Right atrium auricular region (tissue), 2 donors: ENCODE measurements around the gene PRRX2. TPM values are rescaled to one million over a fixed set of nuclear protein-coding genes. Genes with fewer than 3 reads are reported as not detected.
A peak's percentile ranks its signal among the peaks of the same experiment; 100 is the strongest.

Source experiments
- DNase-seq: peaks from one replicate; pipeline ENCODE4 v3.0.0-alpha.2; 2019; ENCODE audit warnings: low spot score
- H3K27ac ChIP-seq, 2 donors: fragments of 200-600 bp; sonication (generic); 1 replicate in 1 of 2; 2 replicates in 1 of 2; pipeline ENCODE4 v1.5.1; 2016 to 2019
- H3K27me3 ChIP-seq, 2 donors: fragments of 200-600 bp; sonication (generic); one replicate each; pipeline versions ENCODE4 v1.5.1 to v1.6.0; 2017 to 2019
- H3K36me3 ChIP-seq: fragments of 200-600 bp; sonication (generic); one replicate; pipeline ENCODE4 v1.5.1; 2016
- H3K4me1 ChIP-seq, 2 donors: fragments of 200-600 bp; sonication (generic); one replicate each; pipeline versions ENCODE4 v1.5.1 to v1.6.0; 2017 to 2019
- H3K4me3 ChIP-seq, 2 donors: fragments of 200-600 bp; sonication (generic); 1 replicate in 1 of 2; 2 replicates in 1 of 2; pipeline ENCODE4 v1.5.1; 2017 to 2019; ENCODE audit warnings: mild to moderate bottlenecking in 1 of 2, moderate library complexity in 1 of 2
- H3K9me3 ChIP-seq, 2 donors: fragments of 200-600 bp; sonication (generic); one replicate each; pipeline ENCODE4 v1.5.1; 2019
- CTCF ChIP-seq, 2 donors: fragments of 200-600 bp; sonication (generic); IDR thresholded peaks; one replicate each; pipeline ENCODE4 v1.5.1; 2019; ENCODE audit warnings: antibody characterized with exemption in 2 of 2
- total RNA-seq, 2 donors: library from RNA; depleted of rRNA; stranded (reverse); fragments of >200 nt; gene quantifications; one replicate each; pipeline ENCODE4 v1.1.0, GENCODE V29; 2016

The PRRX2 gene
- total RNA-seq, 2 donors from 2014 or later = 1.1 to 6.9 TPM

DNA sequence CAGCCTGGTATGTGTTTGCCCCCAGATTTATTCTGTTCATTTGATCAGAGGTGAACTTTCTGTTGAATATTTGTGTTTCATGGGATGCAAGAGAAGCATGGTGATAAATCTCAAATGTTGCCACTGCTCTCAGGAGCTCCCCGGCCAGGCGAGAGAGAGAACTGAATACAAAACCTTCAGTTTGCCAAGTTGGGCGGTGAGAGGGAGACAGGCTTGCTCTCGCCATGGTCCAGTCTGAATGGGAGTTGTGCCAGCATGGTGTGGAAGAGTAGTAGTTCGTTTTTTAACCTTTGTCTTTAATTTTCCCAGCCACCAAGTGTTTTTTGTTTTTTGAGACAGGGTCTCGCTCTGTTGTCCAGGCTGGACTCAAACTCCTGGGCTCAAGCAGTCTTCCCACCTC is 36.7 kb upstream of the PRRX2 start:
- Histone ChIP-seq H3K27me3 (no peaks in the 10 kb centered on the region), H3K9me3 (no peaks in the 10 kb centered on the region), H3K27ac (no peak overlapping the region), H3K4me1 (peaks cover 0 to 64% of the 10 kb centered on the region in 2 donors), H3K4me3 (no peak overlapping the region), H3K36me3 (peaks cover 14% of the 10 kb centered on the region)
- no peak for TF ChIP-seq CTCF (IDR thresholded peaks at IDR 0.05)
- no peak for DNase-seq

GRCh38 chr9:129629251-129629820 is 36.1 kb upstream of the PRRX2 start:
- Histone ChIP-seq H3K4me1 (peaks cover 0 to 64% of the 10 kb centered on the region in 2 donors), H3K27ac (no peak overlapping the region), H3K36me3 (peaks cover 20% of the 10 kb centered on the region), H3K4me3 (no peak overlapping the region), H3K27me3 (no peaks in the 10 kb centered on the region), H3K9me3 (no peaks in the 10 kb centered on the region)
- no peak for TF ChIP-seq CTCF (IDR thresholded peaks at IDR 0.05)
- no peak for DNase-seq

GRCh38 chr9:129630967-129631673 is 34.3 kb upstream of the PRRX2 start:
- DNase-seq = no peak
- peak overlapping the region; percentile 29 to 47 for H3K27ac ChIP-seq

GRCh38 chr9:129631674-129632129 is 33.7 kb upstream of the PRRX2 start:
- TF ChIP-seq CTCF (IDR thresholded peaks at IDR 0.05) = no peak
- Histone ChIP-seq H3K27ac (peak overlapping the region in 1 of 2 donors; percentile 47), H3K4me1 (peaks cover 0 to 63% of the 10 kb centered on the region in 2 donors), H3K4me3 (no peak overlapping the region), H3K9me3 (no peaks in the 10 kb centered on the region), H3K27me3 (no peaks in the 10 kb centered on the region), H3K36me3 (peaks cover 44% of the 10 kb centered on the region)
- no peak for DNase-seq

More at GRCh38 chr9:129630967-129631673, 34.3 kb upstream of the PRRX2 start:
- Histone ChIP-seq H3K27me3 (no peaks in the 10 kb centered on the region), H3K36me3 (peaks cover 38% of the 10 kb centered on the region), H3K4me3 (no peak overlapping the region), H3K9me3 (no peaks in the 10 kb centered on the region), H3K4me1 (peaks cover 0 to 64% of the 10 kb centered on the region in 2 donors)
- no peak for TF ChIP-seq CTCF (IDR thresholded peaks at IDR 0.05)

- peaks cover 0 to 55% of the 10 kb centered on the region in 2 donors for H3K4me1 ChIP-seq
- no peak overlapping the region for H3K4me3 ChIP-seq
- H3K27me3 ChIP-seq = no peaks in the 10 kb centered on the region
- peaks cover 51% of the 10 kb centered on the region for H3K36me3 ChIP-seq
- no peak overlapping the region for H3K27ac ChIP-seq
- TF ChIP-seq CTCF (IDR thresholded peaks at IDR 0.05) = no peak
- no peaks in the 10 kb centered on the region for H3K9me3 ChIP-seq
- no peak for DNase-seq
These were observed 33.0 kb upstream of the PRRX2 start for GRCh38 chr9:129632460-129632859.
